ENCODE results near the gene RDH16. TPM values are rescaled to one million over a fixed set of nuclear protein-coding genes. Genes with fewer than 3 reads are reported as not detected.
A peak's percentile ranks its signal among the peaks of the same experiment; 100 is the strongest.

RDH16 gene
- total and polyA plus RNA-seq, 2 experiments from 2014 or later = 0.52 to 0.66 TPM

- no peak overlapping the region for H3K4me3 ChIP-seq
- H3K4me3 Mint-ChIP-seq = no peak overlapping the region
- peak overlapping the region; percentile 83 for H2AFZ ChIP-seq
- H3K79me2 ChIP-seq (replicated peaks; ENCODE audit: insufficient read depth) = no peaks in the 10 kb centered on the region
- H4K20me1 ChIP-seq (replicated peaks; ENCODE audit: insufficient read depth) = no peaks in the 10 kb centered on the region
- no peak overlapping the region for H3K27ac Mint-ChIP-seq
- no peak for TF ChIP-seq ZNF331 (CRISPR knock-in tag; IDR thresholded peaks at IDR 0.05; ENCODE audit: low read depth)
- TF ChIP-seq NANOG (IDR thresholded peaks at IDR 0.05; ENCODE audit: borderline replicate concordance) = no peak
- TF ChIP-seq EZH2 (IDR thresholded peaks at IDR 0.05; ENCODE audit: low read depth, unreplicated experiment) = no peak
- TF ChIP-seq CREB1 (CRISPR knock-in tag; IDR thresholded peaks at IDR 0.05; ENCODE audit: low read depth) = no peak
- no peak for TF ChIP-seq EZH2phosphoT487 (IDR thresholded peaks at IDR 0.05; ENCODE audit: unreplicated experiment)
- no peak for TF ChIP-seq POLR2AphosphoS5 (IDR thresholded peaks at IDR 0.05; ENCODE audit: low read depth)
- no peak for TF ChIP-seq ZNF462 (CRISPR knock-in tag; IDR thresholded peaks at IDR 0.05)
- no peak overlapping the region for H3K27ac ChIP-seq (ENCODE audit: low read depth)
- no peaks in the 10 kb centered on the region for H3K36me3 Mint-ChIP-seq (ENCODE audit: low read depth)
- H3K9me3 Mint-ChIP-seq = no peaks in the 10 kb centered on the region
- H3K9me2 ChIP-seq (ENCODE audit: insufficient read depth) = peaks cover 4% of the 10 kb centered on the region
- H3K4me1 Mint-ChIP-seq = peaks cover 24% of the 10 kb centered on the region
- DNase-seq (ENCODE audit: low spot score) = no peak
- peaks cover 15% of the 10 kb centered on the region for H3K4me1 ChIP-seq (ENCODE audit: insufficient read depth)
- H3K36me3 ChIP-seq (ENCODE audit: insufficient read depth) = no peaks in the 10 kb centered on the region
- H3K4me2 ChIP-seq = no peak overlapping the region
- no peak; the same call in 2 of the 3 replicates for ATAC-seq
- no peaks in the 10 kb centered on the region for H3K27me3 ChIP-seq (ENCODE audit: insufficient read depth)
- H3K27me3 Mint-ChIP-seq (ENCODE audit: insufficient read depth, low read depth, poor library complexity) = peaks cover 5% of the 10 kb centered on the region
- no peaks in the 10 kb centered on the region for H3F3A ChIP-seq (replicated peaks; ENCODE audit: low read depth)
Measured at GRCh38 chr12:56928262-56928661, 29.1 kb downstream of the RDH16 start.

- Histone ChIP-seq H3K27ac (ENCODE audit: low read depth) (no peak overlapping the region), H3F3A (replicated peaks; ENCODE audit: low read depth) (no peaks in the 10 kb centered on the region), H3K4me3 (no peak overlapping the region), H4K20me1 (replicated peaks; ENCODE audit: insufficient read depth) (no peaks in the 10 kb centered on the region), H3K27me3 (ENCODE audit: insufficient read depth) (no peaks in the 10 kb centered on the region), H3K4me2 (no peak overlapping the region), H2AFZ (no peak overlapping the region), H3K79me2 (replicated peaks; ENCODE audit: insufficient read depth) (no peaks in the 10 kb centered on the region), H3K9me2 (ENCODE audit: insufficient read depth) (peaks cover 4% of the 10 kb centered on the region), H3K36me3 (ENCODE audit: insufficient read depth) (no peaks in the 10 kb centered on the region), H3K4me1 (ENCODE audit: insufficient read depth) (peaks cover 12% of the 10 kb centered on the region)
- Mint-ChIP-seq H3K4me3 (no peak overlapping the region), H3K9me3 (no peaks in the 10 kb centered on the region), H3K36me3 (ENCODE audit: low read depth) (no peaks in the 10 kb centered on the region), H3K27me3 (ENCODE audit: insufficient read depth, low read depth, poor library complexity) (peaks cover 2% of the 10 kb centered on the region), H3K27ac (no peak overlapping the region), H3K4me1 (peaks cover 22% of the 10 kb centered on the region)
- ATAC-seq = no peak
- no peak for DNase-seq (ENCODE audit: low spot score)
- TF ChIP-seq NANOG (IDR thresholded peaks at IDR 0.05; ENCODE audit: borderline replicate concordance) = no peak
- TF ChIP-seq POLR2AphosphoS5 (IDR thresholded peaks at IDR 0.05; ENCODE audit: low read depth) = no peak
- TF ChIP-seq ZNF114 (CRISPR knock-in tag; IDR thresholded peaks at IDR 0.05) = no peak
- no peak for TF ChIP-seq JUNB (IDR thresholded peaks at IDR 0.05; ENCODE audit: unreplicated experiment)
- TF ChIP-seq ETS1 (IDR thresholded peaks at IDR 0.05) = no peak
- TF ChIP-seq EZH2phosphoT487 (IDR thresholded peaks at IDR 0.05; ENCODE audit: unreplicated experiment) = no peak
- TF ChIP-seq STAT1 (IDR thresholded peaks at IDR 0.05; ENCODE audit: unreplicated experiment) = no peak
- TF ChIP-seq EZH2 (IDR thresholded peaks at IDR 0.05; ENCODE audit: low read depth, unreplicated experiment) = no peak
- TF ChIP-seq CREB1 (CRISPR knock-in tag; IDR thresholded peaks at IDR 0.05; ENCODE audit: low read depth) = no peak
- TF ChIP-seq REST (IDR thresholded peaks at IDR 0.05; ENCODE audit: unreplicated experiment) = no peak
Measured at GRCh38 chr12:56927281-56927680, 30.1 kb downstream of the RDH16 start.

All from GM23338 (cell line).